K562 (cell line): ENCODE results near the gene KNSTRN. TPM values are rescaled to one million over a fixed set of nuclear protein-coding genes. Genes with fewer than 3 reads are reported as not detected.

Source experiments
- CBX8 ChIP-seq: fragments of 200-600 bp; sonication (generic); IDR thresholded peaks from 2 replicates; pipeline ENCODE4 v1.6.1; 2012; ENCODE audit warnings: borderline replicate concordance, mixed run types, low read depth, mild to moderate bottlenecking, moderate library complexity, mixed read lengths, low read length, control low read depth, inconsistent platforms; ENCODE audit not compliant: poor library complexity, severe bottlenecking; ENCODE audit errors: extremely low read depth
- CHD1 ChIP-seq: fragments of 200-600 bp; sonication (generic); IDR thresholded peaks from one replicate; pipeline ENCODE4 v1.6.1; 2012; ENCODE audit warnings: mild to moderate bottlenecking, moderate library complexity, low read length, inconsistent platforms
- GATA2 ChIP-seq: sonication (generic); formaldehyde crosslinking; IDR thresholded peaks from 2 replicates; pipeline ENCODE4 v1.4.0; 2020; ENCODE audit warnings: mild to moderate bottlenecking, missing genetic modification reagents
- HNRNPUL1 ChIP-seq: fragments of 200-400 bp; formaldehyde crosslinking; IDR thresholded peaks from 2 replicates; pipeline ENCODE4 v1.6.1; 2017; ENCODE audit warnings: low read length
- MIER1 ChIP-seq: fragments of 450-650 bp; IDR thresholded peaks from 2 replicates; pipeline ENCODE4 v1.6.1; 2016; ENCODE audit warnings: antibody characterized with exemption, mild to moderate bottlenecking, low read depth
- PRPF4 ChIP-seq: fragments of 200-400 bp; formaldehyde crosslinking; IDR thresholded peaks from one replicate; pipeline ENCODE4 v1.6.1; 2017; ENCODE audit warnings: low read length, low read depth, mild to moderate bottlenecking; ENCODE audit not compliant: insufficient read depth, poor library complexity, severe bottlenecking
- RFX5 ChIP-seq: IDR thresholded peaks from 2 replicates; pipeline ENCODE4 v1.6.1; 2011; ENCODE audit warnings: low read depth, mild to moderate bottlenecking, improper control_type of control experiment, low read length
- SLC30A9 ChIP-seq: fragments of 250-450 bp; sonication (Bioruptor Pico); IDR thresholded peaks from 2 replicates; pipeline ENCODE4 v1.8.0; 2022; ENCODE audit warnings: mild to moderate bottlenecking, moderate library complexity
- TGIF2 ChIP-seq: sonication (generic); formaldehyde crosslinking; IDR thresholded peaks from 2 replicates; pipeline ENCODE4 v1.8.1; 2022; ENCODE audit warnings: mild to moderate bottlenecking, missing genetic modification reagents, moderate library complexity
- ZFP36 ChIP-seq: fragments of 150-350 bp; IDR thresholded peaks from 2 replicates; pipeline ENCODE4 v1.6.1; 2018; ENCODE audit warnings: low read length, low read depth; ENCODE audit not compliant: partially characterized antibody
- ZNF347 ChIP-seq: fragments of 450-650 bp; formaldehyde crosslinking; IDR thresholded peaks from 2 replicates; pipeline ENCODE4 v1.4.0; 2020; ENCODE audit warnings: low read depth, mild to moderate bottlenecking, moderate library complexity
- ZNF699 ChIP-seq: fragments of 250-450 bp; sonication (Bioruptor Pico); IDR thresholded peaks from 2 replicates; pipeline ENCODE4 v1.8.0; 2021; ENCODE audit warnings: mild to moderate bottlenecking, moderate library complexity; ENCODE audit not compliant: insufficient replicate concordance
- polyA plus RNA-seq, 8 experiments: library from polyadenylated mRNA; depleted of rRNA in 4 of 8; stranded (reverse) in 5 of 8; unstranded in 3 of 8; fragments of >200 nt; fragmentation: Nextera tagmentation in 2 of 8; fragmentation: Illumina TruSeq in 1 of 8; extraction: Ambion mirVana in 2 of 8; extraction: Trizol in 1 of 8; gene quantifications; 2 replicates each; pipeline versions ENCODE4 v1.2.1 to v1.2.3, GENCODE V29; 2011 to 2014; ENCODE audit warnings: inconsistent platforms in 1 of 8, missing spikeins in 1 of 8
- total RNA-seq, 7 experiments: library from RNA; depleted of rRNA in 6 of 7; stranded (reverse); fragments of >200 nt in 6 of 7; fragmentation: Illumina TruSeq in 2 of 7; extraction: Trizol in 2 of 7; gene quantifications; 2 replicates each; pipeline versions ENCODE4 v1.2.1 to v1.2.3, GENCODE V29; 2011 to 2021; ENCODE audit warnings: low replicate concordance in 1 of 7
- TF ChIP-seq, protein P1 (sequence below): sonication (generic); formaldehyde crosslinking; IDR thresholded peaks from 2 replicates; pipeline ENCODE4 v1.8.0; 2022; ENCODE audit warnings: mild to moderate bottlenecking, missing genetic modification reagents
- TF ChIP-seq, protein P2 (sequence below): sonication (generic); formaldehyde crosslinking; IDR thresholded peaks from 2 replicates; pipeline ENCODE4 v1.8.1; 2023; ENCODE audit warnings: mild to moderate bottlenecking, missing genetic modification reagents, moderate library complexity
- TF ChIP-seq, protein P3 (sequence below): sonication (generic); formaldehyde crosslinking; IDR thresholded peaks from 2 replicates; pipeline ENCODE4 v1.8.0; 2022; ENCODE audit warnings: missing genetic modification reagents, mild to moderate bottlenecking, moderate library complexity, borderline replicate concordance
- TF ChIP-seq, protein P4 (sequence below), 2 experiments: fragments of 450-650 bp; conservative IDR thresholded peaks; 2 replicates each; pipeline ENCODE4 v1.6.1; 2017; ENCODE audit warnings: mild to moderate bottlenecking in 2 of 2, moderate library complexity in 2 of 2

KNSTRN gene
- total and polyA plus RNA-seq, 9 of the 15 experiments (the other 6 are each of a cell fraction or from before 2014, with no cell fraction given), result 48.7 to 88.2 (median 66.3) TPM

DNA sequence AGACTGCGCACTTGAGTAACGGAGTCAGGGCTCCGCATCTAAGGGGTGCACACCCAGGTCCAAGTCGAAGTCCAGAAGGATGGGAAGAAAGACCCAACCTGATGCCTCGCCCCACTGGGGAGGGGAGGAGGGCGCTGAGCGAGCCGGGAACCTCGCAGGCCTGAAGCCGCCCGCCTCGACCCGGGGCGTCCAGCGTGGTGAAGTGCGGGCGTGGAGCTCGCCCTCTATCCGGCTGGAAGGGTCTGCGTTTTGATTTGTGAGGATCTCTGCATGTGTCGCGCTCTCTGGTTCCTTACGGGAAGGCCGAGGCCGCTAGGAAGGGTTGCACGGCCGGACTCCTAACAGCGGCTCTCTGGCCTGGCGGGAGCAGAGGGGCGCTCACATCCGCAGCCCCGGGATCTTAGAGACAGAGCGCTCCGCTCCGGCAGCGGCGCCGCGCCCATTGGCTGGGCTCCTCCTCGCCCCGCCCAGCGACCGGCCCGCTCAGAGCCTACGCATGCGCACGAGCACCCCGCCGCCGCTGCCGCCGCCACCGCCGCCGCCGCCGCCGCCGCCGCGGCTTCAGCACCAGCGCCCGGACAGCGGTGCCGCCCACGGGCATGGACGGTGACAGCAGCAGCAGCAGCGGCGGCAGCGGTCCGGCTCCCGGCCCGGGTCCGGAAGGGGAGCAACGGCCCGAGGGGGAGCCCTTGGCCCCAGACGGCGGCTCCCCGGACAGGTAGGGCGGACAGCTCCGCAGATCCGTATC lies 24.6 kb upstream of the KNSTRN start, which contains the start of gene DISP2 (continued):
- TF ChIP-seq, protein P1, sequence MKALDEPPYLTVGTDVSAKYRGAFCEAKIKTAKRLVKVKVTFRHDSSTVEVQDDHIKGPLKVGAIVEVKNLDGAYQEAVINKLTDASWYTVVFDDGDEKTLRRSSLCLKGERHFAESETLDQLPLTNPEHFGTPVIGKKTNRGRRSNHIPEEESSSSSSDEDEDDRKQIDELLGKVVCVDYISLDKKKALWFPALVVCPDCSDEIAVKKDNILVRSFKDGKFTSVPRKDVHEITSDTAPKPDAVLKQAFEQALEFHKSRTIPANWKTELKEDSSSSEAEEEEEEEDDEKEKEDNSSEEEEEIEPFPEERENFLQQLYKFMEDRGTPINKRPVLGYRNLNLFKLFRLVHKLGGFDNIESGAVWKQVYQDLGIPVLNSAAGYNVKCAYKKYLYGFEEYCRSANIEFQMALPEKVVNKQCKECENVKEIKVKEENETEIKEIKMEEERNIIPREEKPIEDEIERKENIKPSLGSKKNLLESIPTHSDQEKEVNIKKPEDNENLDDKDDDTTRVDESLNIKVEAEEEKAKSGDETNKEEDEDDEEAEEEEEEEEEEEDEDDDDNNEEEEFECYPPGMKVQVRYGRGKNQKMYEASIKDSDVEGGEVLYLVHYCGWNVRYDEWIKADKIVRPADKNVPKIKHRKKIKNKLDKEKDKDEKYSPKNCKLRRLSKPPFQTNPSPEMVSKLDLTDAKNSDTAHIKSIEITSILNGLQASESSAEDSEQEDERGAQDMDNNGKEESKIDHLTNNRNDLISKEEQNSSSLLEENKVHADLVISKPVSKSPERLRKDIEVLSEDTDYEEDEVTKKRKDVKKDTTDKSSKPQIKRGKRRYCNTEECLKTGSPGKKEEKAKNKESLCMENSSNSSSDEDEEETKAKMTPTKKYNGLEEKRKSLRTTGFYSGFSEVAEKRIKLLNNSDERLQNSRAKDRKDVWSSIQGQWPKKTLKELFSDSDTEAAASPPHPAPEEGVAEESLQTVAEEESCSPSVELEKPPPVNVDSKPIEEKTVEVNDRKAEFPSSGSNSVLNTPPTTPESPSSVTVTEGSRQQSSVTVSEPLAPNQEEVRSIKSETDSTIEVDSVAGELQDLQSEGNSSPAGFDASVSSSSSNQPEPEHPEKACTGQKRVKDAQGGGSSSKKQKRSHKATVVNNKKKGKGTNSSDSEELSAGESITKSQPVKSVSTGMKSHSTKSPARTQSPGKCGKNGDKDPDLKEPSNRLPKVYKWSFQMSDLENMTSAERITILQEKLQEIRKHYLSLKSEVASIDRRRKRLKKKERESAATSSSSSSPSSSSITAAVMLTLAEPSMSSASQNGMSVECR (CRISPR knock-in tag), result peak; percentile 97
- no peak for TF ChIP-seq CBX8
- no peak for TF ChIP-seq ZFP36
- TF ChIP-seq, protein P2, sequence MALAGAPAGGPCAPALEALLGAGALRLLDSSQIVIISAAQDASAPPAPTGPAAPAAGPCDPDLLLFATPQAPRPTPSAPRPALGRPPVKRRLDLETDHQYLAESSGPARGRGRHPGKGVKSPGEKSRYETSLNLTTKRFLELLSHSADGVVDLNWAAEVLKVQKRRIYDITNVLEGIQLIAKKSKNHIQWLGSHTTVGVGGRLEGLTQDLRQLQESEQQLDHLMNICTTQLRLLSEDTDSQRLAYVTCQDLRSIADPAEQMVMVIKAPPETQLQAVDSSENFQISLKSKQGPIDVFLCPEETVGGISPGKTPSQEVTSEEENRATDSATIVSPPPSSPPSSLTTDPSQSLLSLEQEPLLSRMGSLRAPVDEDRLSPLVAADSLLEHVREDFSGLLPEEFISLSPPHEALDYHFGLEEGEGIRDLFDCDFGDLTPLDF (CRISPR knock-in tag), result no peak
- TF ChIP-seq ZNF347 (CRISPR knock-in tag), result no peak
- TF ChIP-seq GATA2 (CRISPR knock-in tag), result no peak
- no peak for TF ChIP-seq RFX5
- 0 out of 2 replicates have a peak, but pooled peaks have one; percentile 68 for TF ChIP-seq TGIF2 (CRISPR knock-in tag)
- TF ChIP-seq, protein P3, sequence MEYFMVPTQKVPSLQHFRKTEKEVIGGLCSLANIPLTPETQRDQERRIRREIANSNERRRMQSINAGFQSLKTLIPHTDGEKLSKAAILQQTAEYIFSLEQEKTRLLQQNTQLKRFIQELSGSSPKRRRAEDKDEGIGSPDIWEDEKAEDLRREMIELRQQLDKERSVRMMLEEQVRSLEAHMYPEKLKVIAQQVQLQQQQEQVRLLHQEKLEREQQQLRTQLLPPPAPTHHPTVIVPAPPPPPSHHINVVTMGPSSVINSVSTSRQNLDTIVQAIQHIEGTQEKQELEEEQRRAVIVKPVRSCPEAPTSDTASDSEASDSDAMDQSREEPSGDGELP (CRISPR knock-in tag), result peak; percentile 63; the same call in 1 of the 2 replicates
- TF ChIP-seq HNRNPUL1, result no peak
- TF ChIP-seq CHD1, result no peak
- no peak for TF ChIP-seq SLC30A9 (CRISPR knock-in tag)
- no peak for TF ChIP-seq PRPF4
- peak; percentile 58; the same call in 1 of the 2 replicates for TF ChIP-seq MIER1
- no peak for TF ChIP-seq ZNF699 (CRISPR knock-in tag)
- TF ChIP-seq, protein P4, sequence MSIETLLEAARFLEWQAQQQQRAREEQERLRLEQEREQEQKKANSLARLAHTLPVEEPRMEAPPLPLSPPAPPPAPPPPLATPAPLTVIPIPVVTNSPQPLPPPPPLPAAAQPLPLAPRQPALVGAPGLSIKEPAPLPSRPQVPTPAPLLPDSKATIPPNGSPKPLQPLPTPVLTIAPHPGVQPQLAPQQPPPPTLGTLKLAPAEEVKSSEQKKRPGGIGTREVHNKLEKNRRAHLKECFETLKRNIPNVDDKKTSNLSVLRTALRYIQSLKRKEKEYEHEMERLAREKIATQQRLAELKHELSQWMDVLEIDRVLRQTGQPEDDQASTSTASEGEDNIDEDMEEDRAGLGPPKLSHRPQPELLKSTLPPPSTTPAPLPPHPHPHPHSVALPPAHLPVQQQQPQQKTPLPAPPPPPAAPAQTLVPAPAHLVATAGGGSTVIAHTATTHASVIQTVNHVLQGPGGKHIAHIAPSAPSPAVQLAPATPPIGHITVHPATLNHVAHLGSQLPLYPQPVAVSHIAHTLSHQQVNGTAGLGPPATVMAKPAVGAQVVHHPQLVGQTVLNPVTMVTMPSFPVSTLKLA (conservative IDR thresholded peaks at IDR 0.05), result peak in 1 of 2 experiments; percentile 80; a peak in 3 of 4 replicates
